GM12801 (cell line): Measurements from ENCODE around the gene PCDHGB7.
"Not testable (repeated sequence)": the region's sequence is repeated elsewhere in the genome, so short reads cannot be mapped to it uniquely, and the experiment has no call there.

ENCODE experiments used
- TF ChIP-seq, protein P1 (sequence below): IDR thresholded peaks from one replicate; pipeline ENCODE4 v1.5.1; 2011; ENCODE audit warnings: control low read depth; ENCODE audit not compliant: insufficient read length; ENCODE audit errors: extremely low read depth

PCDHGB7 gene

DNA sequence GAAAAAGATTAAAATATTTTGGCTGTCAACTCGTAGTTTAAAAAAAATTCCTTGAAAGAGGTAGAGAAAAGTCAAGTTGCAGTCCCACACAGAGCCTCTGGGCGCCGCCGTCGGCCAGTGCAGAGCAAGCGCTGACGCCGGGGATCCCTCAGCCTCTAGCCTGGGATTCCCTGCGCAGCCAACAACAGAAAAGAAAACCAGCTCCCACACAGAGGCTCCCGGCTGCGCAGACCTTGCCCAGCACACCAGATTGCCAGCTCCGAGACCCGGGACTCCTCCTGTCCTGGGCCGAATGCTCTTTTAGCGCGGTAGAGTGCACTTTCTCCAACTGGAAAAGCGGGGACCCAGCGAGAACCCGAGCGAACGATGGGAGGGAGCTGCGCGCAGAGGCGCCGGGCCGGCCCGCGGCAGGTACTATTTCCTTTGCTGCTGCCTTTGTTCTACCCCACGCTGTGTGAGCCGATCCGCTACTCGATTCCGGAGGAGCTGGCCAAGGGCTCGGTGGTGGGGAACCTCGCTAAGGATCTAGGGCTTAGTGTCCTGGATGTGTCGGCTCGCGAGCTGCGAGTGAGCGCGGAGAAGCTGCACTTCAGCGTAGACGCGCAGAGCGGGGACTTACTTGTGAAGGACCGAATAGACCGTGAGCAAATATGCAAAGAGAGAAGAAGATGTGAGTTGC, at the start of gene PCDHGB7:
TSS of gene PCDHGB7 (plus strand) at position 184 of the 679 bp plus-strand sequence. CDS start at position 367, 183 bp downstream.
- TF ChIP-seq, protein P1, sequence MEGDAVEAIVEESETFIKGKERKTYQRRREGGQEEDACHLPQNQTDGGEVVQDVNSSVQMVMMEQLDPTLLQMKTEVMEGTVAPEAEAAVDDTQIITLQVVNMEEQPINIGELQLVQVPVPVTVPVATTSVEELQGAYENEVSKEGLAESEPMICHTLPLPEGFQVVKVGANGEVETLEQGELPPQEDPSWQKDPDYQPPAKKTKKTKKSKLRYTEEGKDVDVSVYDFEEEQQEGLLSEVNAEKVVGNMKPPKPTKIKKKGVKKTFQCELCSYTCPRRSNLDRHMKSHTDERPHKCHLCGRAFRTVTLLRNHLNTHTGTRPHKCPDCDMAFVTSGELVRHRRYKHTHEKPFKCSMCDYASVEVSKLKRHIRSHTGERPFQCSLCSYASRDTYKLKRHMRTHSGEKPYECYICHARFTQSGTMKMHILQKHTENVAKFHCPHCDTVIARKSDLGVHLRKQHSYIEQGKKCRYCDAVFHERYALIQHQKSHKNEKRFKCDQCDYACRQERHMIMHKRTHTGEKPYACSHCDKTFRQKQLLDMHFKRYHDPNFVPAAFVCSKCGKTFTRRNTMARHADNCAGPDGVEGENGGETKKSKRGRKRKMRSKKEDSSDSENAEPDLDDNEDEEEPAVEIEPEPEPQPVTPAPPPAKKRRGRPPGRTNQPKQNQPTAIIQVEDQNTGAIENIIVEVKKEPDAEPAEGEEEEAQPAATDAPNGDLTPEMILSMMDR = not testable (repeated sequence)

DNA sequence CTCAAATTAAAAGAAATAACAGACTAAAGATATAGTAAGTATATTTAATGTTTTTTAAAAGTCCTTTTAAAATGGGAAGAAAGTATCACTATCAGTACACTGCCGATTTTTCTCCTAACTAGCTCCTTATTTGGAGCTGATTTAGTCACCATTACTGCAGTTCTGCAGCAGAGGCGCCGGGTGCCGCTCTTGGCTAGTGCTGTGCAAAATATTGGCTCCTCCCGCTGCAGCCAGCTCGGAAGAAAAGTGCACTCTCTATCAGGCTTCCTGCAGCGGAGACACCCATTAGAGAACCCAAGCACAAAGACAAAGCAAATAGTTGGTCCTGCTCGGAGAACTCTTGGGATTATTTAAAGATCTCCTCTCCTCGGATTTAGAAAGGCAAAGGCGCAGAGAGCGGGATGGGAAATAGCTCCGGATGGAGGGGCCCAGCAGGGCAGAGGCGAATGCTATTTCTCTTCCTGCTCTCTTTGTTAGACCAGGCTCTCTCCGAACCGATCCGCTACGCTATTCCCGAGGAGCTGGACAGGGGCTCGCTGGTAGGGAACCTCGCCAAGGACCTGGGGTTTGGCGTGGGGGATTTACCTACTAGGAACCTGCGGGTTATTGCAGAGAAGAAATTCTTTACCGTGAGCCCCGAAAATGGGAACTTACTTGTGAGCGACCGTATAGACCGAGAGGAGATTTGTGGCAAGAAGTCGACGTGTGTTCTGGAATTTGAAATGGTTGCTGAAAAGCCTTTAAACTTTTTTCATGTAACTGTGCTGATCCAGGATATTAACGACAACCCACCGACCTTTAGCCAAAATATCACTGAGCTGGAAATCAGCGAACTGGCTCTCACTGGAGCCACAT, 47.3 kb upstream of the PCDHGB7 start, which contains the start of gene PCDHGB3:
TSS of gene PCDHGB3 (plus strand) at position 249 of the 855 bp plus-strand sequence. CDS start at position 402, 153 bp downstream.
- TF ChIP-seq, protein P1 = no peak

DNA sequence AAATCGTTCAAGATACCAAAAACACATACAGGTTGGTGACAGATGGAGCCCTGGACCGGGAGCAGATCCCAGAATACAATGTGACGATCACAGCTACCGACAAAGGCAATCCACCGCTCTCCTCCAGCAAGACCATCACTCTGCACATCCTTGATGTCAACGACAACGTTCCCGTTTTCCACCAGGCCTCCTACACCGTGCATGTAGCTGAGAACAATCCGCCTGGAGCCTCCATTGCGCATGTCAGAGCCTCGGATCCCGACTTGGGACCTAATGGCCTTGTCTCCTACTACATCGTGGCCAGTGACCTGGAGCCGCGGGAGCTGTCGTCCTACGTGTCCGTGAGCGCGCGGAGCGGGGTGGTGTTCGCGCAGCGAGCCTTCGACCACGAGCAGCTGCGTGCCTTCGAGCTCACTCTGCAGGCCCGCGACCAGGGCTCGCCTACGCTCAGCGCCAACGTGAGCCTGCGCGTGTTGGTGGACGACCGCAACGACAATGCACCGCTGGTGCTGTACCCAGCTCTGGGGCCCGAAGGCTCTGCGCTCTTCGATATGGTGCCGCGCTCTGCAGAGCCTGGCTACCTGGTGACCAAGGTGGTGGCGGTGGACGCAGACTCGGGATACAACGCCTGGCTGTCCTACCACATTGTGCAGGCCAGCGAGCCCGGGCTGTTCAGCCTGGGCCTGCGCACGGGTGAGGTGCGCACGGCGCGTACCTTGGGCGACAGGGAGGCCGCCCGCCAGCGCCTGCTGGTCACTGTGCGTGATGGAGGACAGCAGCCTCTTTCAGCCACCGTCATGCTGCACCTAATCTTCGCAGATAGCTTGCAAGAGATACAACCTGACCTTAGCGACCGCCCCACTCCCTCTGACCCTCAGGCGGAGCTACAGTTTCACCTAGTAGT, 45.7 kb upstream of the PCDHGB7 start:
- TF ChIP-seq, protein P1 = no peak

DNA sequence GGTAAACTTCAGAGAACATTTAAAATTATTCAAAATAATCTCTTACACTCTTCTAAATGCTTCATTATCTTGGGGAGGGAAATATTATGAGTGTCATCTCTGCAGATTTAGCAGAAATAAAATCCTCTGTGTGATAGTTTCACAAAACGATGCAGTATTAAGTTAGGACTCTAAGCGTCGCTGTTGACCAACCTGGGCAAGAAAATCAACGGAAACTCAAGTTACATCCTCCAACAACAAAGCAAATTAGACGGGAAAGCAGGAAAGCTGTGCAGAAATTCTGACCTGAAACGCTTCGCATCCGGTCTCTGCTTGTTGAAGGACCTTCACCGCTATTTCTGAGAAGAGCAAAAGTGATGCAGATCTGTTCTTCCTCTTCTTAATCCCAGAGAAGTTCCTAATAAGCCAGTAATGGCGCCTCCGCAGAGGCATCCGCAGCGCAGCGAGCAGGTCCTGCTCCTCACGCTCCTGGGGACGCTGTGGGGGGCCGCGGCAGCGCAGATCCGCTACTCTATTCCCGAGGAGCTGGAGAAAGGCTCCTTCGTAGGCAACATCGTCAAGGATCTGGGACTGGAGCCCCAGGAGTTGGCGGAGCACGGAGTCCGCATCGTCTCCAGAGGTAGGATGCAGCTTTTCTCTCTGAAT, 43.7 kb upstream of the PCDHGB7 start, which contains the start of gene PCDHGA6:
TSS of gene PCDHGA6 (plus strand) at position 219 of the 645 bp plus-strand sequence. CDS start at position 412, 193 bp downstream.
- TF ChIP-seq, protein P1 = no peak

- TF ChIP-seq, protein P1 = no peak
Measured at GRCh38 chr5:141374627-141375026, 42.9 kb upstream of the PCDHGB7 start.

DNA sequence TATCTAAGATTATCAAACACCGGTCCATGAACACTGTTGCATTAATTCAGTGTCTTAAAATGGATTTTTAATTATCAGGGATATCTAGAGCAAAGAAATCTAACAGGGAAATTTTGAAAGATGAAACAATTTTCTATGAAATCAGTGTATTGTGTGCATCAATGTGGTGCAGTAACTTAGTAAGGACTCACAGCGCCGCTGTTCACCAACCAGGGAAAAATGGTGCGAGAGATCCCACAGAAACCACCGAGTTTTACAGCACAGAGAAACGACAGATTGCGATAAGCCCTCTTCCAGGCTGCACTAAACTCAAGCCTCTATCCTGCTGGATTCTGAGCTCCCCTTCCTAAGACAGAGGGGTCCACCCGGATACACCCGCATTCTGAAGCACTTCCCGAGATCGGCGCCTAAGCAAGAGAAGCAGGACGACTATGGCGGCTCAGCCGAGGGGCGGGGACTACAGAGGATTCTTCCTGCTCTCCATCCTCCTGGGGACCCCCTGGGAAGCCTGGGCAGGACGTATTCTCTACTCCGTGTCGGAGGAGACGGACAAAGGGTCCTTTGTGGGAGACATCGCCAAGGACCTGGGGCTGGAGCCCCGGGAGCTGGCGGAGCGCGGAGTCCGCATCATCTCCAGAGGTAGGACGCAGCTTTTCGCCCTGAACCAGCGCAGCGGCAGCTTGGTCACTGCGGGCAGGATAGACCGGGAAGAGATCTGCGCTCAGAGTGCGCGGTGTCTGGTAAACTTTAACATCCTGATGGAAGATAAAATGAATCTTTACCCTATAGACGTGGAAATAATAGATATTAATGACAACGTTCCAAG, 34.8 kb upstream of the PCDHGB7 start, which contains the start of gene PCDHGA7:
TSS of gene PCDHGA7 (plus strand) at position 274 of the 826 bp plus-strand sequence. CDS start at position 432, 158 bp downstream.
- TF ChIP-seq, protein P1 = no peak
